ENCODE measurements around the gene MED25. TPM values are rescaled to one million over a fixed set of nuclear protein-coding genes. Genes with fewer than 3 reads are reported as not detected.

The MED25 gene
- total and polyA plus RNA-seq, 4 donors, result 42.6 to 75.2 (median 48.1) TPM

DNA sequence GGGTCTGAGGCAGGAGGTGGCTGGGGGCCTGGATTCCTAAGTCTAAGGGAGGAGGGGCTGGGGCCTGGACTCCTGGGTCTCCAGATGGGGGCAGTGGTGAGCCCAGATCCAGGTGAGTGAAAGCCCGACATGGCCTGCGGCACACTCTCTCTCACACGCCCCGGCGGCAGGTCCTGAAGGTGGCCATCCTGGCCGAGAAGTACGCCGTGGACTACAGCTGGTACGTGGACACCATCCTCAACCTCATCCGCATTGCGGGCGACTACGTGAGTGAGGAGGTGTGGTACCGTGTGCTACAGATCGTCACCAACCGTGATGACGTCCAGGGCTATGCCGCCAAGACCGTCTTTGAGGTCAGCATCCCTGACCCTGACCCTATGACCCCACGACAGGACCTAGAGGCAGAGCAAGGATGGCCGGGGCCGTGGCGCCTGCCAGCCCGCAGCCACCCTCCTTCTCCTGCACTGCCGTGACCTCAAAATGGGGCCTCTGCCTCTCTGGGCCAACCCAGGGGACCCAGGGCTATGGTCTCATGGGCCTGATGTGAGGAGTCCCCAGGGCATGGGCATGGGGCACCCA lies 18.2 kb upstream of the MED25 start:
- Histone ChIP-seq H3K9ac (ENCODE audit: insufficient read depth in 1 of 2, low read length in 2 of 2) (no peak overlapping the region), H3K9me3 (ENCODE audit: control insufficient read depth in 4 of 4, insufficient read depth in 3 of 4, low read length in 3 of 4) (no peaks in the 10 kb centered on the region), H3K27me3 (ENCODE audit: control insufficient read depth in 3 of 3, insufficient read depth in 3 of 3, low read length in 2 of 3) (no peaks in the 10 kb centered on the region), H3K27ac (ENCODE audit: low read depth in 1 of 2, low read length in 1 of 2) (no peak overlapping the region), H3K4me3 (no peak overlapping the region), H3K4me1 (ENCODE audit: control insufficient read depth in 5 of 5, insufficient read depth in 5 of 5, low read length in 5 of 5) (peaks cover 0 to 9% (median 0%) of the 10 kb centered on the region in 5 donors), H3K36me3 (ENCODE audit: control insufficient read depth in 4 of 4, insufficient read depth in 4 of 4, low read length in 4 of 4) (peaks cover 22 to 81% (median 45%) of the 10 kb centered on the region in 4 donors)
- no peak for ATAC-seq (ENCODE audit: insufficient read depth, low FRiP score)
- DNase-seq, result no peak
- 94 to 95% methylated on average over 25 of the region's 25 CpGs for WGBS, 2 donors
- TF ChIP-seq CTCF (IDR thresholded peaks at IDR 0.05; ENCODE audit: control extremely low read depth, extremely low read depth), result no peak

- WGBS, 2 donors, result 93 to 94% methylated on average over 10 of the region's 10 CpGs
- TF ChIP-seq CTCF (IDR thresholded peaks at IDR 0.05; ENCODE audit: control extremely low read depth, extremely low read depth), result no peak
- no peaks in the 10 kb centered on the region for H3K27me3 ChIP-seq (ENCODE audit: control insufficient read depth in 3 of 3, insufficient read depth in 3 of 3, low read length in 2 of 3)
- H3K27ac ChIP-seq (ENCODE audit: low read depth in 1 of 2, low read length in 1 of 2), result no peak overlapping the region
- no peak overlapping the region for H3K4me3 ChIP-seq
- no peaks in the 10 kb centered on the region for H3K9me3 ChIP-seq (ENCODE audit: control insufficient read depth in 4 of 4, insufficient read depth in 3 of 4, low read length in 3 of 4)
- ATAC-seq (ENCODE audit: insufficient read depth, low FRiP score), result no peak
- no peak for DNase-seq
- peaks cover 18 to 72% (median 39%) of the 10 kb centered on the region in 4 donors for H3K36me3 ChIP-seq (ENCODE audit: control insufficient read depth in 4 of 4, insufficient read depth in 4 of 4, low read length in 4 of 4)
- H3K4me1 ChIP-seq (ENCODE audit: control insufficient read depth in 5 of 5, insufficient read depth in 5 of 5, low read length in 5 of 5), result peaks cover 0 to 9% (median 0%) of the 10 kb centered on the region in 5 donors
- H3K9ac ChIP-seq (ENCODE audit: insufficient read depth in 1 of 2, low read length in 2 of 2), result no peak overlapping the region
Measured at GRCh38 chr19:49800771-49801170, 17.3 kb upstream of the MED25 start.

DNA sequence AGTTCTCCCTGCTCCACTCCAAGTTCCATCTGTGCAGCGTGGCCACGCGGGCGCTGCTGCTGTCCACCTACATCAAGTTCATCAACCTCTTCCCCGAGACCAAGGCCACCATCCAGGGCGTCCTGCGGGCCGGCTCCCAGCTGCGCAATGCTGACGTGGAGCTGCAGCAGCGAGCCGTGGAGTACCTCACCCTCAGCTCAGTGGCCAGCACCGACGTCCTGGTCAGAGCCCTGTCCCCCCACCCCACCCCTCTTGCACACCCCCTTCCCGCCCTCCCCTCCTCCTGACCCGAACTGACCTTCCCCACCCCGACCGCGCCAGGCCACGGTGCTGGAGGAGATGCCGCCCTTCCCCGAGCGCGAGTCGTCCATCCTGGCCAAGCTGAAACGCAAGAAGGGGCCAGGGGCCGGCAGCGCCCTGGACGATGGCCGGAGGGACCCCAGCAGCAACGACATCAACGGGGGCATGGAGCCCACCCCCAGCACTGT lies 16.6 kb upstream of the MED25 start:
- Histone ChIP-seq H3K9ac (ENCODE audit: insufficient read depth in 1 of 2, low read length in 2 of 2) (no peak overlapping the region), H3K4me3 (no peak overlapping the region), H3K36me3 (ENCODE audit: control insufficient read depth in 4 of 4, insufficient read depth in 4 of 4, low read length in 4 of 4) (peaks cover 13 to 70% (median 33%) of the 10 kb centered on the region in 4 donors), H3K4me1 (ENCODE audit: control insufficient read depth in 5 of 5, insufficient read depth in 5 of 5, low read length in 5 of 5) (peaks cover 0 to 9% (median 0%) of the 10 kb centered on the region in 5 donors), H3K27ac (ENCODE audit: low read depth in 1 of 2, low read length in 1 of 2) (no peak overlapping the region), H3K9me3 (ENCODE audit: control insufficient read depth in 4 of 4, insufficient read depth in 3 of 4, low read length in 3 of 4) (no peaks in the 10 kb centered on the region), H3K27me3 (ENCODE audit: control insufficient read depth in 3 of 3, insufficient read depth in 3 of 3, low read length in 2 of 3) (no peaks in the 10 kb centered on the region)
- DNase-seq (no peak), ATAC-seq (ENCODE audit: insufficient read depth, low FRiP score) (no peak)
- no peak for TF ChIP-seq CTCF (IDR thresholded peaks at IDR 0.05; ENCODE audit: control extremely low read depth, extremely low read depth)
- WGBS, 2 donors, result 84 to 90% methylated on average over 32 of the region's 32 CpGs
